H9 (cell line): ENCODE data around the gene LRRC40. TPM values are rescaled to one million over a fixed set of nuclear protein-coding genes. Genes with fewer than 3 reads are reported as not detected.

Experiments used
- DNase-seq: peaks from one replicate; pipeline ENCODE4 v3.0.0-alpha.2; 2017
- H2AFZ ChIP-seq: one replicate; pipeline ENCODE4 v1.6.1; 2013; ENCODE audit warnings: mild to moderate bottlenecking, low read length, control low read depth, moderate library complexity
- H2AK5ac ChIP-seq: 2 replicates; pipeline ENCODE4 v1.6.1; 2013; ENCODE audit warnings: low read length, control low read depth, mixed read lengths; ENCODE audit not compliant: insufficient read length
- H2BK120ac ChIP-seq: one replicate; pipeline ENCODE4 v1.6.1; 2013; ENCODE audit warnings: low read depth, mild to moderate bottlenecking, low read length, control low read depth, inconsistent platforms; ENCODE audit not compliant: poor library complexity, severe bottlenecking
- H2BK12ac ChIP-seq: 2 replicates; pipeline ENCODE4 v1.6.1; 2013; ENCODE audit warnings: low read length, control low read depth, mixed read lengths, low read depth; ENCODE audit not compliant: insufficient read length
- H2BK15ac ChIP-seq: 2 replicates; pipeline ENCODE4 v1.6.1; 2013; ENCODE audit warnings: low read depth, low read length, control low read depth
- H2BK20ac ChIP-seq: one replicate; pipeline ENCODE4 v1.6.1; 2013; ENCODE audit warnings: low read depth, mild to moderate bottlenecking, low read length, control low read depth, inconsistent platforms; ENCODE audit not compliant: poor library complexity, severe bottlenecking
- H2BK5ac ChIP-seq: 2 replicates; pipeline ENCODE4 v1.6.1; 2013; ENCODE audit warnings: low read length, control low read depth, mixed read lengths; ENCODE audit not compliant: insufficient read length
- H3K14ac ChIP-seq: 2 replicates; pipeline ENCODE4 v1.6.1; 2013; ENCODE audit warnings: low read length, control low read depth; ENCODE audit not compliant: insufficient read depth
- H3K18ac ChIP-seq: 2 replicates; pipeline ENCODE4 v1.6.1; 2013; ENCODE audit warnings: low read depth, mild to moderate bottlenecking, mixed read lengths, low read length, control low read depth; ENCODE audit not compliant: insufficient read length
- H3K23ac ChIP-seq: 2 replicates; pipeline ENCODE4 v1.6.1; 2013; ENCODE audit warnings: low read length, control low read depth, mixed read lengths, low read depth; ENCODE audit not compliant: insufficient read length
- H3K23me2 ChIP-seq: 2 replicates; pipeline ENCODE4 v1.6.1; 2013; ENCODE audit warnings: low read depth, mild to moderate bottlenecking, mixed read lengths, low read length, control low read depth; ENCODE audit not compliant: insufficient read length, poor library complexity, severe bottlenecking
- H3K27ac ChIP-seq: 2 replicates; pipeline ENCODE4 v1.5.1; 2013; ENCODE audit warnings: low read length, control low read depth, mixed read lengths, low read depth; ENCODE audit not compliant: insufficient read length
- H3K27me3 ChIP-seq: 2 replicates; pipeline ENCODE4 v1.6.1; 2013; ENCODE audit warnings: low read length, control low read depth, inconsistent platforms; ENCODE audit not compliant: insufficient read depth
- H3K4ac ChIP-seq: 2 replicates; pipeline ENCODE4 v1.6.1; 2013; ENCODE audit warnings: low read depth, mild to moderate bottlenecking, control low read depth, inconsistent platforms, low read length, moderate library complexity
- H3K4me1 ChIP-seq: 2 replicates; pipeline ENCODE4 v1.6.1; 2013; ENCODE audit warnings: low read length, control low read depth, inconsistent platforms; ENCODE audit not compliant: insufficient read depth
- H3K4me2 ChIP-seq: 2 replicates; pipeline ENCODE4 v1.6.1; 2013; ENCODE audit warnings: low read length, control low read depth, mixed read lengths; ENCODE audit not compliant: insufficient read length, insufficient read depth
- H3K56ac ChIP-seq: 2 replicates; pipeline ENCODE4 v1.6.1; 2013; ENCODE audit warnings: low read depth, mild to moderate bottlenecking, mixed read lengths, low read length, control low read depth; ENCODE audit not compliant: insufficient read length
- H3K79me1 ChIP-seq: 2 replicates; pipeline ENCODE4 v1.6.1; 2013; ENCODE audit warnings: low read depth, mild to moderate bottlenecking, moderate library complexity, low read length, control low read depth, inconsistent platforms; ENCODE audit not compliant: insufficient read depth, poor library complexity, severe bottlenecking
- H3K79me2 ChIP-seq: 2 replicates; pipeline ENCODE4 v1.6.1; 2013; ENCODE audit warnings: low read length, control low read depth, inconsistent platforms; ENCODE audit not compliant: insufficient read depth
- H3K9ac ChIP-seq: 2 replicates; pipeline ENCODE4 v1.6.1; 2013; ENCODE audit warnings: low read length, control low read depth, mixed read lengths; ENCODE audit not compliant: insufficient read length; ENCODE audit errors: extremely low read depth
- H3K9me3 ChIP-seq: one replicate; pipeline ENCODE4 v1.6.1; 2013; ENCODE audit warnings: low read depth, low read length, inconsistent platforms; ENCODE audit not compliant: control insufficient read depth
- H3T11ph ChIP-seq: one replicate; pipeline ENCODE4 v1.6.1; 2013; ENCODE audit warnings: mild to moderate bottlenecking, low read length, control low read depth, inconsistent platforms
- H4K20me1 ChIP-seq: one replicate; pipeline ENCODE4 v1.6.1; 2013; ENCODE audit not compliant: control insufficient read depth, insufficient read length, insufficient read depth
- H4K5ac ChIP-seq: 2 replicates; pipeline ENCODE4 v1.6.1; 2013; ENCODE audit warnings: low read depth, mild to moderate bottlenecking, mixed read lengths, low read length, control low read depth; ENCODE audit not compliant: insufficient read length
- H4K8ac ChIP-seq: replicated peaks from 2 replicates; pipeline ENCODE4 v1.6.1; 2013; ENCODE audit warnings: low read length, control low read depth, mixed read lengths, low read depth; ENCODE audit not compliant: insufficient read length
- H4K91ac ChIP-seq: 2 replicates; pipeline ENCODE4 v1.6.1; 2013; ENCODE audit warnings: low read depth, mild to moderate bottlenecking, moderate library complexity, mixed read lengths, low read length, control low read depth; ENCODE audit not compliant: insufficient read length
- H3K27ac Mint-ChIP-seq, 3 experiments: 2 replicates in 2 of 3; 3 replicates in 1 of 3; pipeline ENCODE4 v1.8.0; 2020 to 2021; ENCODE audit warnings: mixed read lengths in 3 of 3, mild to moderate bottlenecking in 1 of 3, moderate library complexity in 1 of 3
- H3K27me3 Mint-ChIP-seq: 2 replicates; pipeline ENCODE4 v1.8.0; 2021; ENCODE audit warnings: low read depth, mild to moderate bottlenecking, moderate library complexity, mixed read lengths
- H3K36me3 Mint-ChIP-seq, 3 experiments: 2 replicates in 2 of 3; 3 replicates in 1 of 3; pipeline ENCODE4 v1.8.0; 2020 to 2021; ENCODE audit warnings: low read depth in 3 of 3, mixed read lengths in 3 of 3; ENCODE audit not compliant: insufficient read depth in 1 of 3
- H3K4me1 Mint-ChIP-seq, 2 experiments: 2 replicates each; pipeline ENCODE4 v1.8.0; 2020; ENCODE audit warnings: mixed read lengths in 2 of 2
- H3K4me3 Mint-ChIP-seq, 2 experiments: 2 replicates in 1 of 2; 3 replicates in 1 of 2; pipeline ENCODE4 v1.8.0; 2020 to 2021; ENCODE audit warnings: mild to moderate bottlenecking in 2 of 2, mixed read lengths in 2 of 2, moderate library complexity in 1 of 2
- H3K9me3 Mint-ChIP-seq, 2 experiments: 2 replicates in 1 of 2; 3 replicates in 1 of 2; pipeline ENCODE4 v1.8.0; 2020; ENCODE audit warnings: mild to moderate bottlenecking in 2 of 2, mixed read lengths in 2 of 2, moderate library complexity in 1 of 2
- CTCF ChIP-seq: fragments of 200-600 bp; sonication (generic); conservative IDR thresholded peaks from 3 replicates; pipeline ENCODE4 v1.8.0; 2021; ENCODE audit warnings: antibody characterized with exemption, mild to moderate bottlenecking
- WGBS: extraction: QIAGEN DNeasy Blood & Tissue Kit; methylation state at CpG from one replicate; pipeline ENCODE4 v1.1.7; 2013; ENCODE audit warnings: missing lambda C conversion rate, low lambda C conversion rate, mixed read lengths; ENCODE audit not compliant: insufficient read length; ENCODE audit errors: extremely low coverage; 5-methylcytosine and 5-hydroxymethylcytosine counted together
- total RNA-seq: library from RNA; stranded (reverse); gene quantifications from 2 replicates; pipeline ENCODE4 v1.2.1, GENCODE V29; 2021

LRRC40 gene
- total RNA-seq, 1 experiment from 2014 or later = 27.6 TPM

- no peak overlapping the region for H3K9ac ChIP-seq
- no peak overlapping the region for H4K8ac ChIP-seq
- no peak overlapping the region for H3K23ac ChIP-seq
- H3K79me1 ChIP-seq = no peaks in the 10 kb centered on the region
- no peak overlapping the region for H3K27ac Mint-ChIP-seq
- no peak overlapping the region for H3K56ac ChIP-seq
- no peak overlapping the region for H3K4me3 Mint-ChIP-seq
- H3K27ac ChIP-seq = no peak overlapping the region
- no peaks in the 10 kb centered on the region for H4K20me1 ChIP-seq
- H2AK5ac ChIP-seq = no peak overlapping the region
- no peak overlapping the region for H2AFZ ChIP-seq
- no peak overlapping the region for H2BK5ac ChIP-seq
- H2BK15ac ChIP-seq = no peak overlapping the region
- no peak overlapping the region for H3K14ac ChIP-seq
- no peaks in the 10 kb centered on the region for H3K27me3 ChIP-seq
- peaks cover 2 to 5% of the 10 kb centered on the region in 2 experiments; a peak in 1 of 4 replicates for H3K4me1 Mint-ChIP-seq
- H3K18ac ChIP-seq = no peak overlapping the region
- no CpG with 5 or more reads among the region's 1 CpG for WGBS
- no peaks in the 10 kb centered on the region for H3K4me1 ChIP-seq
- H2BK120ac ChIP-seq = no peak overlapping the region
- H3K27me3 Mint-ChIP-seq = no peaks in the 10 kb centered on the region
- no peaks in the 10 kb centered on the region for H3K79me2 ChIP-seq
- H3K9me3 Mint-ChIP-seq = no peaks in the 10 kb centered on the region
- H3K23me2 ChIP-seq = no peaks in the 10 kb centered on the region
- H2BK20ac ChIP-seq = no peak overlapping the region
- DNase-seq = no peak
- H2BK12ac ChIP-seq = no peak overlapping the region
- no peaks in the 10 kb centered on the region for H3K9me3 ChIP-seq
- H4K5ac ChIP-seq = no peak overlapping the region
- H3T11ph ChIP-seq = no peak overlapping the region
- H4K91ac ChIP-seq = no peak overlapping the region
- H3K4ac ChIP-seq = no peak overlapping the region
- TF ChIP-seq CTCF = no peak
- no peak overlapping the region for H3K4me2 ChIP-seq
- peaks cover 0 to 6% (median 0%) of the 10 kb centered on the region in 3 experiments; a peak in 1 of 7 replicates for H3K36me3 Mint-ChIP-seq
Measured at GRCh38 chr1:70171512-70171911, 33.9 kb downstream of the LRRC40 start.
